Skeletal muscle cell (primary cell): ENCODE data around the gene BMP7.
A peak's percentile ranks its signal among the peaks of the same experiment; 100 is the strongest.

Source experiments
- DNase-seq: peaks from one replicate; pipeline ENCODE4 v3.0.0-alpha.2; 2010; ENCODE audit warnings: low read depth
- H3K4me3 ChIP-seq: 2 replicates; pipeline ENCODE4 v1.5.1; 2011; ENCODE audit warnings: low read depth, mild to moderate bottlenecking, control low read depth, low read length, moderate library complexity

The BMP7 gene

GRCh38 chr20:57185188-57185743 lies 81.2 kb downstream of the BMP7 start:
- no peak for DNase-seq

DNA sequence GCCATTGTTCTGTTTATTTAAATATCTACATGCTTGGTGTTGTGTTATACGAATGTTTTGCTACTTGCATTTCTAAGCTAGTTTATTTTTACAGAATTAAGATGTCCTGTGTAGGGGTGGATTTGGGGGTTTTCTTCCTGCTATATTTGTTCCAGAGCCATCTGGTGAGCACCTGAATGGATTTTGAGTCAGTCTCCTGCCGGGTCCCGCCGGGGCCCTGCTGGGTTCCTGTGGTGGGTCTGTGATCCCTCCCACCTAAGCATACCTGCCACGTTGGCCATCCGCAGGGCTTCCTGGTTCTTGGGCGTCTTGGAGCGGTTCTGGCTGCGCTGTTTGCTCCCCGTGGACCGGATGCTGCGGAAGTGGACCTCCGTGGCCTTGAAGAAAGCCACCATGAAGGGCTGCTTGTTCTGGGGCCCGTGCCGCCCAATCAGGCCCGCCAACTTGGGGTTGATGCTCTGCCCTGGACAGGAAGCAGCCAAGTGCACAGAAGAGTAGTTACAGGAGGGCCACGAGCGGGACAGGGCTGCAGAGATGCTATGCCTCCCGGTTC lies 82.9 kb downstream of the BMP7 start:
- DNase-seq, result no peak
- H3K4me3 ChIP-seq, result no peak overlapping the region

More at GRCh38 chr20:57185188-57185743, 81.2 kb downstream of the BMP7 start:
- no peak overlapping the region for H3K4me3 ChIP-seq

DNA sequence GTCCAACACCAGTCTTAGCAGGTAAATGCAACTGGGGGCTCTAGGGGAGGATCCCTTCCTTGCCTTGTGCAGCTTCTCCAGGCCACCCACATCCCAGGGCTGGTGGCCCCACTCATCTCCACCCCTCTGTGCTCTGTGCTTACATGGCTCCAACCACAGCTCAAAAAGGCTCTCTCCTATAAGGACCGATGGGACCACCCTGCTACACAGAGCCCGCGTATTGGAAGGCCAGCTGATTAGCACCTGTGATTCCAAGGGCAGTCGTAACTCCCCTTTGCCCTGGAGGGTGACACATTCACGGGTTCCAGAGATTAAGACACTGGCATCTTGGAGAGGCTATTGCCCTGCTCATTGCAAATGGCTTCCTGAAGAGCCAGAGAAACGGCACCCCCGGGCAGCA lies 84.8 kb downstream of the BMP7 start:
- no peak overlapping the region for H3K4me3 ChIP-seq
- no peak for DNase-seq

DNA sequence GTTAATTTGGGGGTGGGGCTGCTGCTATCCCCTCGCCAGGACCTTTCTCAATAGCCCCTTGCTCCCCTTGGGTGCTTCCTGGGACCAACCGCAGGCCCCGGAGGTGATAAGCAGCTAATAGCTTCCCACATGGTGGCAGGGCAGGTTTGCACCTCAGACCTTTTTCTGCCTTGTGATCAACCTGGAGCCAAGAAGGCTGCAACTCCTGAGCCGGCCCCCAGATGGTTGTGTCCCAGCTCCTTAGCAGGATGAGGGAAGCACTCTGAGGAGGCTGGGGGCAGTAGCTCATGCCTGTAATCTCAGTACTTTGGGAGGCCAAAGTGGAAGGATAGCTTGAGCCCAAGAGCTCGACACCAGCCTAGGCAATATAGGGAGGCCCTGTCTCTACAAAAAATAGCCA lies 85.5 kb downstream of the BMP7 start:
- DNase-seq, result no peak
- no peak overlapping the region for H3K4me3 ChIP-seq

- no peak overlapping the region for H3K4me3 ChIP-seq
- no peak for DNase-seq
Measured at GRCh38 chr20:57180387-57180786, 86.1 kb downstream of the BMP7 start.

DNA sequence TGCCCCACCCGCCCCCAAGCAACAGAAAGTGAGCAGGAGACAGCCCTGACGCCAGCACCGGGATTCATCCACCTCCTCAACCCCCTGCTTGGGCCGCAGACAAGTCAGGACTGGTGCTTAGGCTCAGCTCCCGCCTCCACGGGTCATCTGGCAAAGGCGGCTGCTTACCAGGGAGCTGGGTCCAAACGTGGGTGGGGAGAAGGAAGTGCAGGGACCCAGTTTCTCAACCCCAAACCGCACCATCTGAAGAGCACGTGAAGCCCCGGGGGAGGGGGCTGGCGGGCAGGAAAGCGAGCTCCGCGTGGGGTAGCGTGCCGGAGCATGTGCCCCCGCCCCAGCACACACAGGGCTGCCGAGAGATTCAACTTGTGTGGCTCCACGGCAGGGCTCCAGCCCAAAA lies 87.2 kb downstream of the BMP7 start:
- DNase-seq, result no peak
- H3K4me3 ChIP-seq, result no peak overlapping the region

- H3K4me3 ChIP-seq, result no peak overlapping the region
- DNase-seq, result no peak
Measured at GRCh38 chr20:57178582-57179111, 87.8 kb downstream of the BMP7 start.

DNA sequence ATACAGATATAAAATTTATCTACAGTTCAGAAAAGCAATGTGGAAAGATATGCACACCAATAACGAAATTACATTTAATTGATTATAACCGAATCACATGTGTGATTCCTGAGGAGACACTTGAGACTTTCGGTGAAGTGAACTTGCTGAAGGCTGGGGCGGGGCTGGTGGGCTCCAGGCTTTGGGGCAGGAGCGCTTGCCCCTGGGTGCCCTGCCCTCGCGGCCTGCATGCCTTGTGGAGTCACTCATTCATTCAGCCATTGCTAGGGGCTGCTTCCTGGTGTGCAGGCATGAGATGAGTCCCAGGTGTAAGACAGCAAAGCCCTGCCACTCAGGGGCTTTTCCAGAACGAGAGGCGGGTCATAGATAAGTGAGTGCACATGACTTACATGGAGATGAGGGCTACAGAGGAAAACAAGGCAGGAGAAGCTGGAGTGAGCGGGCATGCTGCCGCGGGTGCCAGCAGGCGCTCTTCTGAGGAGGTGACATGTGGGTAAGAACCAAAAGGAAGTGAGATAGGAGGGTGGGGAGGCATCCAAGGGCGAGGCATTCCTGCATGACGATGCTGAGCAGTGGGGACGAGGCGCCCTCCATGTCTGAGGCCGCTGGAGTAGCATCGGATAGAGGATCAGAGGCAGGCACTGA lies 88.7 kb downstream of the BMP7 start:
- no peak for DNase-seq

GRCh38 chr20:57176842-57177241 lies 89.6 kb downstream of the BMP7 start:
- no peak for DNase-seq
- H3K4me3 ChIP-seq, result no peak overlapping the region

More for the DNA sequence above, 88.7 kb downstream of the BMP7 start:
- H3K4me3 ChIP-seq, result no peak overlapping the region

DNA sequence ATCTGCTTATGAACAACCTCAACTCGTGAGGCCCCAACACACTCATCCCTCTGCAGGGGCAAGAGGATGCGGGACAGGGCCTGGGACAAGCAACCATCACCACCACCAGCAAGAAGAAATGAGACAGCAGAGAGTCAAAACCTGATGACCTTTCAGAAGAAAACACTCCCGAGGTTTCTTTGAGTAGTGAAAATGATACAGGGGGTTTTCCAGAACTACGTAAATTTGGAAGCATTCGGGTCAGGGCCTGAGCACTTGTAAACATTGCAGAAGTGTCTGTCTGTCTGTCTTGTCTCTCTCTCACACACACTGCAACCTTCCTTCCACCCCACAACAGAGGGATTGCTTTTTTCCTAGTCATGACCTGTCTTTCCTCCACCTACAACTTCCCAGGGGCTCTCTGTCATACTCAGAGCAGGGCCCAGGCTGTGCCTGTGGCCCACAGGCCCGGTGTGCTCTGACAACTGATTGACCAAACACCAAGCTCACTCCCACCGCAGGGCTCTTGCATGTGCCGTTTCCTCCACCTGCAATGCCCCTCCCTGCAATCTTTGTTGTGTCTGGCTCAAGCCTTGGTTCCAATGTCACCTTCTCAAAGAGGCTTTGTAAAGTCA lies 90.9 kb downstream of the BMP7 start:
- DNase-seq, result no peak
- H3K4me3 ChIP-seq, result no peak overlapping the region

DNA sequence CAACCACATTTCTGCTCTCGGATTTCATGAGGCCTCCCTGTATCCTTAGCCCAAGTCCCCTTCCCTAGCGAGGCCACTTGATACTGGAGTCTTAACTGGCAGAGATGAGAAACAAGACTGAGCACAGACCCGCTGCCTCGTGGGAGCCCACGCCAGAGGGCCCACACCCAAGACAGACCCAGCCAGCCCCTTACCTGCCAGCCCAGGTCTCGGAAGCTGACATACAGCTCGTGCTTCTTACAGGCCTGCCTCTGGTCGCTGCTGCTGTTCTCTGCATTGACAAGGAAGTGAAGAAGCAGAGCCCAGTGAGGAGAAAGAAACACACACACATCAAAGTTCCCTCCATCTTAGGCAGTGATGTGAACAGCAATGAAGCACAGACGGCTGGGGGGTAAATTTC lies 91.7 kb downstream of the BMP7 start:
- DNase-seq, result no peak
- no peak overlapping the region for H3K4me3 ChIP-seq

DNA sequence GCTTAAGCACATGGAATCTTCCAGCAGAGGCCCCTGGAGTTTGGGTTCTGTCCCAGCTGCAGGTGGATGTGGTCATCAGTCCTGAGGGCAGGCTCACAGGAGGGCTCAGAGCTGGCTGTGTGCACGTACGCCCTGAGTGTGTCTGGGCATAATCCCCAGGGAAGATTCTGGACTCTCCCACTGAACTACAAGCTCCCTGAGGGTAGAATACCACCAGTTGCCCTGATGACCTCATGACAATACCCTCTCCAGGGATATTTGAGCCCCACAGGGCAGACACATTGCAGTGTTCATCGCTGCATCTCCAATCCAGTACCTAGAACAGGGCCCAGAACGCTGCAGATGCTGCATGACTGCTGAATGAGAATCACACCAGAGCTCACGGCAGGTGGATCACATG lies 92.5 kb downstream of the BMP7 start:
- DNase-seq, result no peak
- H3K4me3 ChIP-seq, result no peak overlapping the region

- no peak overlapping the region for H3K4me3 ChIP-seq
- no peak for DNase-seq
Measured at GRCh38 chr20:57173041-57173440, 93.4 kb downstream of the BMP7 start.

DNA sequence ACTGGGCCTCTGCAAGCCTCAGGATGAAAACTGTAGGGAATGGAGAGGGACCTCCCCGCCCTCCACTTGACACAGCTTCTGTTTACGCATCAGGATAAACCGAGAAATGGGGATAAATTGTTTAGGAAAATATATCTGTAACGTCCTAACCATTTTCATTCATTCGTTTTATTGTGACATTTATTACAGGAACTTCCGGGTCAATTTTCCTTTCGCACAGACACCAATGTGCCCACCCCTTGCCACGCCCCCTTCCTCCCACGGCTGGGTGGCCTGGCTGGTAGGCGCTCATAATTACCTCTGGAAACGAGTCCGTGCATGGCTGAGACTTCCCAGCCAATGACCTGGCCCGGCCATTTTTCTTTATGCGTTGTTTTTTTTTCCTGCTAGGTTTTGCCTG lies 96.1 kb downstream of the BMP7 start:
- no peak for DNase-seq
- H3K4me3 ChIP-seq, result no peak overlapping the region

DNA sequence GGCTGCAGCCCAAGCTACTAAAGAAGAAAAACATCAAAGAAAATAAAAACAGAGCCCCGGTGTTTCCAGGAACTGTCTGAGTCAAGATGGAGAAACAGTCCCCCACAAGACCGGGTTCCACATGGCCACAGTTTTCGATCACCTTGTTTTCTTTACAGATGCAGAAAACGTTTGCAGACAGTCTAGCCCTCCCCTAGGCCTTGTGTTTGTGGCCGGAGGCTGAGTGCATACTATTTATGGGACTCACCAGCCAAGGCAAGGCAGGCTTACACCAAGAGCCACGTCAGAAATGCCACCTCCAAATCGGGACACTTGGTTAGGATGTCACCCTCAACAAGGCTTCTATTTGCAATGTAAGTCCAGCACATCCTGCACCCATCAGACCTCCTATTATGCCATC lies 97.3 kb downstream of the BMP7 start:
- no peak for DNase-seq
- H3K4me3 ChIP-seq, result no peak overlapping the region

- peak; percentile 1 for DNase-seq
- no peak overlapping the region for H3K4me3 ChIP-seq
Measured at GRCh38 chr20:57167971-57168701, 98.3 kb downstream of the BMP7 start.

- DNase-seq, result no peak
- H3K4me3 ChIP-seq, result no peak overlapping the region
Measured at GRCh38 chr20:57167292-57167655, 99.2 kb downstream of the BMP7 start.

DNA sequence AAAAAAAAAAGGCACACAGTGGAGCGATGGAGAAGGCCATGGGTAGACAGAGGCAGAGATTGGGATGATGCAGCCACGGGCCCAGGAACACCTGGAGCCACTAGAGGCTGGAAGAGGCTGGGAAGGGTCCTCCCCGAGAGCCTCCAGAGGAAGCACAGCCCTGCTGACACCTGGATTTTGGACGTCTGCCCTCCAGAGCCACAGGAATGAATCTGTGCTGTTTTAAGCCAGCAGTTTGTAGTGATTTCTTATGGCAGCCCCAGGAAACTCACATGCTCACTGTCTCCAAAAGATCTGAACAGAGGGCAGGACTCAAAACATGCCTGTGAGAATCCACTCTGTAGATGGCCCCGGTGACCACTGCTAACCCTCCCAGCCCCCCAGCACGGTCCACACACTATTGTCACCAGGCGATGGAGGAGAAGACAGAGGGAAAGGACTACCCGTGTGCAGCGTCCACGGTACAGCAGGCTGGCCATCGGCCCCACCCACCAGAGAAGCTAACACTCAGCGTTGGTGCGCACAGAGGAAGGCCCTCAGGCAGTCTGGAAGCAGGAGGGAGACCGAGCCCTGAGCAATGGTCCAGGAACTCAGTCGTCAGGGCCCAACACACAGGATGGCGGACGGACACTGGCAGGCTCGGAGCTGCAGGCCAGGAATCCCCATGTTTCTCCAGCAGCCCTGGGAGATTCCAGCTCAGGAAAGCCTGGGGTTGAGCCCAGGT lies 99.7 kb downstream of the BMP7 start:
- H3K4me3 ChIP-seq, result no peak overlapping the region

DNA sequence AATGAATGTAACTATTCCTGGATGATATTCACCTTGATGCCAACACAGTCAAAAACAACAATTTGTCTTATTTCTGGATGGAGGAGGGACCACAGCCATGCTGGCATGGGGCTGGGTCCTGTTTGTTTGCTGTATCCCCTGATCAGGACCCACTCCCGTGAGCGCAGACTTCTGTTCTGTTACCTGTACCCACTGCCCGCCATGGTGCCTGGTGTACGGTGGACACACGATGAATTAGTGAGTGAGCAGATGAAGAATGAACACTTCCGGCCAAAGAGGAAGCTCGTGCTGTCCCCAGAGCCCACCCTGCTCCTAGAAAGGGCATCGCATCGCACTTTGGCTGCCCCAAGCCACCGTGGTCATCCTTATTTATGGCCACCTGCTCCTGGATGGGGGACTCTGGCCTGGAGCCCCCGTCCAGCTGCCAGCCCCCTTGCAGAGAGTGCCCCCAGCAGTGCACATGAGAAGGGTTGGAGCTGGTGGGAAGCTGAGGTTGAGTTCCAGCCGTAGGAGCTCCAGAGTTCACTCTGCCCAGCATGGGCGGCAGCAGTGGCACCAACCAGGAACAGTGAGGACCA lies 100.9 kb downstream of the BMP7 start:
- DNase-seq, result no peak
- no peak overlapping the region for H3K4me3 ChIP-seq

More for the DNA sequence above, 99.7 kb downstream of the BMP7 start:
- no peak for DNase-seq
